MV-4-11 (cell line): ENCODE data around the gene CLIP2.
A peak's percentile ranks its signal among the peaks of the same experiment; 100 is the strongest.
"Not testable (repeated sequence)": the region's sequence is repeated elsewhere in the genome, so short reads cannot be mapped to it uniquely, and the experiment has no call there.

ENCODE experiments used
- DNase-seq: peaks from one replicate; lab custom pipeline; 2025; lab: John Stamatoyannopoulos, UW

Gene CLIP2

GRCh38 chr7:74430961-74431466, 141.8 kb downstream of the CLIP2 start:
- no peak for DNase-seq

- not testable (repeated sequence) for DNase-seq
Observed at GRCh38 chr7:74437291-74437571, 148.0 kb downstream of the CLIP2 start.

- no peak for DNase-seq
Observed at GRCh38 chr7:74438327-74438726, 149.1 kb downstream of the CLIP2 start.

- no peak for DNase-seq
Observed at GRCh38 chr7:74439541-74439940, 150.3 kb downstream of the CLIP2 start.

GRCh38 chr7:74440143-74440542, 150.9 kb downstream of the CLIP2 start:
- DNase-seq = not testable (repeated sequence)

GRCh38 chr7:74441801-74442200, 152.6 kb downstream of the CLIP2 start:
- DNase-seq = no peak

GRCh38 chr7:74443543-74444247, 154.5 kb downstream of the CLIP2 start:
- no peak for DNase-seq

GRCh38 chr7:74449144-74449543, 159.9 kb downstream of the CLIP2 start:
- DNase-seq = no peak

GRCh38 chr7:74449809-74450397, 160.7 kb downstream of the CLIP2 start:
- DNase-seq = peak; percentile 55

- DNase-seq = no peak
Observed at GRCh38 chr7:74452748-74453321, 163.6 kb downstream of the CLIP2 start.

GRCh38 chr7:74453322-74454011, 164.3 kb downstream of the CLIP2 start, which contains the start of gene GTF2IRD1:
Gene GTF2IRD1, plus strand, starts transcription at chr7:74453906. Its CDS starts 54,175 bp downstream, at chr7:74508081.
- DNase-seq = peak; percentile 67

GRCh38 chr7:74454021-74454924, 165.1 kb downstream of the CLIP2 start:
- no peak for DNase-seq

GRCh38 chr7:74454925-74455288, 165.7 kb downstream of the CLIP2 start:
- DNase-seq = no peak

GRCh38 chr7:74455291-74455804, 166.1 kb downstream of the CLIP2 start:
- DNase-seq = no peak
